ENCODE measurements around the gene C16orf90. TPM values are rescaled to one million over a fixed set of nuclear protein-coding genes. Genes with fewer than 3 reads are reported as not detected.

The C16orf90 gene
- total RNA-seq, 1 donor = not detected

DNA sequence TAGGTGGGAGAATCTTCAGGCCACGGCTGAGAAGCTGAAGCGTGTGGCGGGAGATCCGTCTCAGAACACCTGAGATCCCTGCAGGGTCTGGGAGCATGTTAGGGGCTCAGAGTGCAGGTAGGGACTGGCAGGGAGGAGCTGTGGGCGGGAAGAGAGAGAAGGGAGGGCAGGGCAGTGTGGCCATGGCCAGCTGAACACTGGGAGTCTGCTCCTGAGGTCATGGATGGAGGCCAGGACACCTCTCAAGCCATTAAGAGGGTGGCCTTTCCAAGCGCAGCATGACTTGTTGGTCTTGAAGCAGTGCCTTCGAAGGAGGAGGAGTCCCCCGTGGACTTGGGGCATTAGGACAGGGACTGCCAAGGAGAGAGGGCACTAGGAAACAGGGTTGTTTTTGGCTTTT is 28.1 kb downstream of the C16orf90 start:
- no peak overlapping the region for H3K4me3 ChIP-seq (ENCODE audit: low read depth, low read length)
- TF ChIP-seq, protein P1, sequence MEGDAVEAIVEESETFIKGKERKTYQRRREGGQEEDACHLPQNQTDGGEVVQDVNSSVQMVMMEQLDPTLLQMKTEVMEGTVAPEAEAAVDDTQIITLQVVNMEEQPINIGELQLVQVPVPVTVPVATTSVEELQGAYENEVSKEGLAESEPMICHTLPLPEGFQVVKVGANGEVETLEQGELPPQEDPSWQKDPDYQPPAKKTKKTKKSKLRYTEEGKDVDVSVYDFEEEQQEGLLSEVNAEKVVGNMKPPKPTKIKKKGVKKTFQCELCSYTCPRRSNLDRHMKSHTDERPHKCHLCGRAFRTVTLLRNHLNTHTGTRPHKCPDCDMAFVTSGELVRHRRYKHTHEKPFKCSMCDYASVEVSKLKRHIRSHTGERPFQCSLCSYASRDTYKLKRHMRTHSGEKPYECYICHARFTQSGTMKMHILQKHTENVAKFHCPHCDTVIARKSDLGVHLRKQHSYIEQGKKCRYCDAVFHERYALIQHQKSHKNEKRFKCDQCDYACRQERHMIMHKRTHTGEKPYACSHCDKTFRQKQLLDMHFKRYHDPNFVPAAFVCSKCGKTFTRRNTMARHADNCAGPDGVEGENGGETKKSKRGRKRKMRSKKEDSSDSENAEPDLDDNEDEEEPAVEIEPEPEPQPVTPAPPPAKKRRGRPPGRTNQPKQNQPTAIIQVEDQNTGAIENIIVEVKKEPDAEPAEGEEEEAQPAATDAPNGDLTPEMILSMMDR (IDR thresholded peaks at IDR 0.05; ENCODE audit: insufficient read depth, low read depth, low read length) = no peak
- no peak for DNase-seq (ENCODE audit: low read depth)

DNA sequence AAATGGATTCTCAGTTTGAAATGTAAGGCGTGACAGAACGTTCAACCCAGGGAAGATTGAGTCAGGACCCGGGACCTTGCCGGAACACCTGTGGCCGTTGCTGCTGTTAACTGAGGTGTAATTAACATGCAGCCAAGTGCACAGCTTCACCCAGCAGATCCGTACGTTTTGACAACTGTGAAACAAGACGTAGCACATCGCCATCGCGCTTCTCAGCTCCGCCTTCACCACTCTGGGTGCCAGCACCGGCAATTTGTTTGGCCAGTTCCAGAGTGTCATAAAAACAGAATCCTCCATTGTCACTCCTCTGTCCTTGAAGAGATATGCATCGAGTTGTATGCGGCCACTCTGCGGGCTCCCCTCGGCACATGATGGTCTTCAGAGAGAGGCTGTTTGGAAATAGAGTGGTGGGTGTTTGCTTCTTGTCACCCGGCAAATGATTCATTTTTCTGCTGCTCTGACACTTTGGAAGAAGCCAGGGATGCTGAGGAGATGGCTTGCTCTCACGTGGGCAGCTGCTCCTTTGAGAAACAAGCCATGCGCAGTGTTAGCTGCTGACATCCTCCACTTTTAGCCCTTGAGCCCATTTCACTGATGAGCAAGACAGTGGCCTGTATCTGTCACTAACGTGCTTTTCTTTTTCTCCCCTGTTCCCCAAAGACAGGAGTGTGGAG is 29.2 kb downstream of the C16orf90 start:
- TF ChIP-seq, protein P1 (IDR thresholded peaks at IDR 0.05; ENCODE audit: insufficient read depth, low read depth, low read length) = no peak
- DNase-seq (ENCODE audit: low read depth) = no peak
- H3K4me3 ChIP-seq (ENCODE audit: low read depth, low read length) = no peak overlapping the region

DNA sequence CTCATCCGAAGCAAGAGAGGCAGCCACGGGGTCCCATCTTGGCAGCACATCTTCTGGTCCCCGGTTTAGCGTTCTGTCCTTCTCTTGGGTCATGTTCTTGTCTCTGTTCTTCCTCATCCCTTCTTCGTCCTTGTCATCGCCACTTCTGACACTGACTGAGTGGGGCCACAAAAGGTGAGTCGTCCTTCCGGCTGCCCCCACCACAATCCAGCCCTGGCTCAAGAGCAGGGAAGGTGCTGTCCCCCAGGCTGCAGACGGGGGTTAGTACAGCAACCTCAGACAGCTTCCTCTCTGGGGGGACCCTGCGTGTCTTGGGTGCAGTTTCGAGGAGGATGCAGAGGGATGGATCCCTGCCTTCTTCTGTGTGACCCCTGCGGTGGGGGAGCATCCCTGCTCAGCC is 30.0 kb downstream of the C16orf90 start:
- no peak overlapping the region for H3K4me3 ChIP-seq (ENCODE audit: low read depth, low read length)
- TF ChIP-seq, protein P1 (IDR thresholded peaks at IDR 0.05; ENCODE audit: insufficient read depth, low read depth, low read length) = no peak
- no peak for DNase-seq (ENCODE audit: low read depth)

GRCh38 chr16:3461151-3461550 is 34.1 kb downstream of the C16orf90 start:
- TF ChIP-seq, protein P1 (IDR thresholded peaks at IDR 0.05; ENCODE audit: insufficient read depth, low read depth, low read length) = no peak
- no peak overlapping the region for H3K4me3 ChIP-seq (ENCODE audit: low read depth, low read length)
- no peak for DNase-seq (ENCODE audit: low read depth)

DNA sequence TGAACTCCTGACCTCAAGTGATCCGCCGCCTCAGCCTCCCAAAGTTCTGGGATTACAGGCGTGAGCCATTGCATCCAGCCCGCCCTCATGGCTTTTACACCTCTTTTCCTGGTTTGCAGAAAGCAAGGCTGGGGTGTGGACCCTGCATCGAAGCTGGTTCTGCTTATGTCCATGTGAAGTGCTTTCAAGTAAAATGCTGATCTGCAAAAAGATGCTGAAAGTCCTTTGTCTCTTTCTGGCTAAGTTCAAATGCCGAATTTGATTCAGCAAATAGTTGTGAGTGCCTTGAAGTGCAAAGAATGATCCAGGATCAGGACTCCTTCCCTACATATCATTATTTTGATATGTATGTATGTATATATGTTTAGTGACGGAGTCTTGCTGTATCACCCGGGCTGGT is 34.7 kb downstream of the C16orf90 start:
- H3K4me3 ChIP-seq (ENCODE audit: low read depth, low read length) = no peak overlapping the region
- TF ChIP-seq, protein P1 (IDR thresholded peaks at IDR 0.05; ENCODE audit: insufficient read depth, low read depth, low read length) = no peak
- DNase-seq (ENCODE audit: low read depth) = no peak

DNA sequence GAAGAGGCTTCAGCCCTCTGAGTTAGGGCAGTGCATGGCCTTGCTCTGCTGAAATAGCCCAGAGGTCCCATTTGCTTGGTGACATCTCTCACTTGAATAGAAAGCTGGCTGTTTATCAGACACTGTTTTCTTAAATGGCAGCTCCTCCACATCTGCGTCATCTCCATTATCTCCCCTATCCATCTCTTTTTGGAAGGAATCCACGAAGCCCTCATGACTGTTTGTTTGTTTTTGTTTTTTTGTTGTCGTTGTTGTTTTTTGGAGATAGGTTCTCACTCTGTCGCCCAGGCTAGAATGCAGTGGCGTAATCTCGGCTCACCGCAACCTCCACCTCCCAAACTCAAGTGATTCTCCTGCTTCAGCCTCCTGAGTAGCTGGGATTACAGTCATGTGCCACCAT is 35.2 kb downstream of the C16orf90 start:
- H3K4me3 ChIP-seq (ENCODE audit: low read depth, low read length) = peak overlapping the region; percentile 91
- DNase-seq (ENCODE audit: low read depth) = peak; percentile 84
- TF ChIP-seq, protein P1 (IDR thresholded peaks at IDR 0.05; ENCODE audit: insufficient read depth, low read depth, low read length) = no peak

Measured in fibroblast of villous mesenchyme (primary cell).